Pulmonary artery endothelial cell (primary cell): ENCODE measurements around the gene RPL29. TPM values are rescaled to one million over a fixed set of nuclear protein-coding genes. Genes with fewer than 3 reads are reported as not detected.

Experiments
- DNase-seq: peaks from one replicate; pipeline ENCODE4 v3.0.0-alpha.2; 2011; ENCODE audit warnings: low read depth, low spot score
- total RNA-seq: library from RNA; depleted of rRNA; stranded (reverse); fragments of >200 nt; gene quantifications from 2 replicates; pipeline ENCODE4 v1.2.3, GENCODE V29; 2014

Gene RPL29
- total RNA-seq, 1 donor from 2014 or later = 1,401 TPM

- no peak for DNase-seq
Measured at GRCh38 chr3:51966016-51966415, 29.7 kb downstream of the RPL29 start.

GRCh38 chr3:51964521-51964920 is 31.2 kb downstream of the RPL29 start:
- no peak for DNase-seq

GRCh38 chr3:51963951-51964451 is 31.7 kb downstream of the RPL29 start:
- no peak for DNase-seq

- DNase-seq = no peak
Measured at GRCh38 chr3:51962854-51963530, 32.7 kb downstream of the RPL29 start.

- no peak for DNase-seq
Measured at GRCh38 chr3:51961602-51962569, 33.8 kb downstream of the RPL29 start.

GRCh38 chr3:51961011-51961410 is 34.7 kb downstream of the RPL29 start:
- no peak for DNase-seq

GRCh38 chr3:51960386-51960785 is 35.3 kb downstream of the RPL29 start:
- DNase-seq = no peak

- DNase-seq = no peak
Measured at GRCh38 chr3:51959651-51960050, 36.0 kb downstream of the RPL29 start.

GRCh38 chr3:51958603-51959521 is 36.8 kb downstream of the RPL29 start:
- no peak for DNase-seq

GRCh38 chr3:51957520-51958205 is 38.0 kb downstream of the RPL29 start:
- no peak for DNase-seq

- DNase-seq = no peak
Measured at GRCh38 chr3:51955893-51956770, 39.6 kb downstream of the RPL29 start.

- DNase-seq = no peak
Measured at GRCh38 chr3:51955175-51955892, 40.4 kb downstream of the RPL29 start, which contains the start of gene GPR62. Gene GPR62, plus strand, starts transcription at chr3:51955381. Its CDS starts 272 bp downstream, at chr3:51955653.

GRCh38 chr3:51954713-51955112 is 41.0 kb downstream of the RPL29 start:
- no peak for DNase-seq

- no peak for DNase-seq
Measured at GRCh38 chr3:51954105-51954504, 41.6 kb downstream of the RPL29 start.

- DNase-seq = no peak
Measured at GRCh38 chr3:51953445-51953844, 42.2 kb downstream of the RPL29 start.

GRCh38 chr3:51950899-51951298 is 44.8 kb downstream of the RPL29 start:
- DNase-seq = no peak

GRCh38 chr3:51949121-51949520 is 46.6 kb downstream of the RPL29 start:
- DNase-seq = no peak

GRCh38 chr3:51948016-51948580 is 47.6 kb downstream of the RPL29 start:
- DNase-seq = no peak
